ENCODE data around the gene PSRC1. TPM values are rescaled to one million over a fixed set of nuclear protein-coding genes. Genes with fewer than 3 reads are reported as not detected.

Gene PSRC1
- polyA plus RNA-seq, 1 of the 3 experiments (the other 2 are of a cell fraction) = 19.4 TPM

DNA sequence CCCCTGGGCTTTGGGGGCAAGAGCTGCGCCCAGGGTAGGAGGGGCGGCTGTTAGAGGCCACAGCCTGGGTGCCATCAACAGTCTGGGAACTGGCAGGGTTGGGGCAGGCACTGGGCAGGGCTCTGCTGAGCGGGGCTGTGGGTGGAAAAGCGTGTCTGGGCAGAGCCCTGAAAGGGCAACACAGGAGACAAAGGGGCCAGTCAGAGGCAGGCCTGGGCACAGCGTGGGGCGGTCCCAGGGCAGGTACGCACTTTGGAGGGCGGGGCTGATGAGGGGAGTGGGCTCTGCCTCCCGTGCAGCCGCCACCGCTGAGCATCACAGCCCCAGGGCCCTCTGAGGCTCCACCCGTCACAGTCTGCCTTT is 19.7 kb downstream of the PSRC1 start:
- no peaks in the 10 kb centered on the region for H3K79me2 ChIP-seq (ENCODE audit: insufficient read depth)
- no peaks in the 10 kb centered on the region for H3F3A ChIP-seq (replicated peaks; ENCODE audit: insufficient read depth)
- peaks cover 0 to 22% of the 10 kb centered on the region in 2 experiments; a peak in 2 of 4 replicates for H3K4me1 ChIP-seq (ENCODE audit: control insufficient read depth in 1 of 2, insufficient read depth in 2 of 2, low read depth in 1 of 2, low read length in 1 of 2)
- H3K4me2 ChIP-seq = no peak overlapping the region
- H3K4me3 ChIP-seq (ENCODE audit: low read depth in 2 of 2, low read length in 1 of 2) = no peak overlapping the region
- no peak overlapping the region for H2AFZ ChIP-seq (ENCODE audit: low read depth)
- H3K9ac ChIP-seq = no peak overlapping the region
- no peaks in the 10 kb centered on the region for H3K9me2 ChIP-seq
- TF ChIP-seq RCOR1 (IDR thresholded peaks at IDR 0.05; ENCODE audit: low read length) (no peak), FOXJ3 (CRISPR knock-in tag; IDR thresholded peaks at IDR 0.05) (peak; percentile 5; the same call in 1 of the 2 replicates)
- H3K9me3 ChIP-seq = no peaks in the 10 kb centered on the region
- ChIA-PET POLR2A (interaction anchor here (1.0 kb wide), 1 partner anchor 163 kb away, joined by 4 read pairs; no protein-coding TSS in a partner anchor), CTCF (interaction anchor here (0.8 to 3.7 kb wide), 16 partner anchors 9 to 269 kb away, joined by 3 to 61 read pairs (median 7); partner anchors contain the start of genes PSMA5, SARS1 and SORT1)
- no peak for DNase-seq
- 92% methylated on average over 10 of the region's 12 CpGs for whole genome bisulfite sequencing (ENCODE audit: low lambda C conversion rate)
- H3K27me3 ChIP-seq (ENCODE audit: insufficient read depth) = no peaks in the 10 kb centered on the region
- H4K20me1 ChIP-seq (ENCODE audit: insufficient read depth) = no peaks in the 10 kb centered on the region
- H3K27ac ChIP-seq (ENCODE audit: low read depth in 2 of 2, low read length in 1 of 2) = peak overlapping the region in 1 of 2 experiments; percentile 0; a peak in 1 of 4 replicates
- peaks cover 0 to 5% of the 10 kb centered on the region in 2 experiments for H3K36me3 ChIP-seq (replicated peaks in 1 of 2; ENCODE audit: control insufficient read depth in 1 of 2, insufficient read depth in 2 of 2, low read length in 1 of 2)

- H3K36me3 ChIP-seq (replicated peaks in 1 of 2; ENCODE audit: control insufficient read depth in 1 of 2, insufficient read depth in 2 of 2, low read length in 1 of 2) = peaks cover 0 to 5% of the 10 kb centered on the region in 2 experiments
- no peak overlapping the region for H3K9ac ChIP-seq
- no peak overlapping the region; a peak in 1 of 4 replicates for H3K27ac ChIP-seq (ENCODE audit: low read depth in 2 of 2, low read length in 1 of 2)
- H4K20me1 ChIP-seq (ENCODE audit: insufficient read depth) = no peaks in the 10 kb centered on the region
- no peaks in the 10 kb centered on the region for H3K27me3 ChIP-seq (ENCODE audit: insufficient read depth)
- H3K79me2 ChIP-seq (ENCODE audit: insufficient read depth) = no peaks in the 10 kb centered on the region
- no peak overlapping the region for H3K4me2 ChIP-seq
- H2AFZ ChIP-seq (ENCODE audit: low read depth) = no peak overlapping the region
- WGBS (ENCODE audit: low lambda C conversion rate) = 94% methylated on average over 13 of the region's 22 CpGs
- TF ChIP-seq CHD2 (IDR thresholded peaks at IDR 0.05; ENCODE audit: low read length, partially characterized antibody) (no peak), MXI1 (IDR thresholded peaks at IDR 0.05; ENCODE audit: low read depth, low read length) (no peak), ZBTB33 (IDR thresholded peaks at IDR 0.05; ENCODE audit: borderline replicate concordance, low read depth) (no peak), TAF1 (IDR thresholded peaks at IDR 0.05; ENCODE audit: borderline replicate concordance, low read depth, low read length) (no peak), YY1 (IDR thresholded peaks at IDR 0.05; ENCODE audit: low read depth) (no peak), NRF1 (IDR thresholded peaks at IDR 0.05; ENCODE audit: low read depth, low read length) (no peak), MAX (IDR thresholded peaks at IDR 0.05; ENCODE audit: low read depth) (no peak), RXRA (IDR thresholded peaks at IDR 0.05; ENCODE audit: borderline replicate concordance, low read depth) (no peak), RFX5 (IDR thresholded peaks at IDR 0.05; ENCODE audit: low read length) (no peak), ELF1 (IDR thresholded peaks at IDR 0.05) (no peak), POLR2AphosphoS5 (IDR thresholded peaks at IDR 0.05; ENCODE audit: low read depth, low read length) (no peak), FOXJ3 (CRISPR knock-in tag; IDR thresholded peaks at IDR 0.05) (no peak), FOXM1 (IDR thresholded peaks at IDR 0.05; ENCODE audit: low read depth) (no peak), FOSL2 (IDR thresholded peaks at IDR 0.05; ENCODE audit: borderline replicate concordance, low read depth) (no peak), RAD21 (IDR thresholded peaks at IDR 0.05; ENCODE audit: low read length) (no peak), CTCF (IDR thresholded peaks at IDR 0.05) (no peak), SMC3 (IDR thresholded peaks at IDR 0.05; ENCODE audit: low read depth, low read length) (no peak)
- TF ChIP-seq, protein P1, sequence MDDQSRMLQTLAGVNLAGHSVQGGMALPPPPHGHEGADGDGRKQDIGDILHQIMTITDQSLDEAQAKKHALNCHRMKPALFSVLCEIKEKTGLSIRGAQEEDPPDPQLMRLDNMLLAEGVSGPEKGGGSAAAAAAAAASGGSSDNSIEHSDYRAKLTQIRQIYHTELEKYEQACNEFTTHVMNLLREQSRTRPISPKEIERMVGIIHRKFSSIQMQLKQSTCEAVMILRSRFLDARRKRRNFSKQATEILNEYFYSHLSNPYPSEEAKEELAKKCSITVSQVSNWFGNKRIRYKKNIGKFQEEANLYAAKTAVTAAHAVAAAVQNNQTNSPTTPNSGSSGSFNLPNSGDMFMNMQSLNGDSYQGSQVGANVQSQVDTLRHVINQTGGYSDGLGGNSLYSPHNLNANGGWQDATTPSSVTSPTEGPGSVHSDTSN (IDR thresholded peaks at IDR 0.05) = no peak
- POLR2A ChIA-PET = no interaction called here
- no peak for DNase-seq
- H3K9me2 ChIP-seq = no peaks in the 10 kb centered on the region
- H3F3A ChIP-seq (replicated peaks; ENCODE audit: insufficient read depth) = no peaks in the 10 kb centered on the region
- peaks cover 0 to 22% of the 10 kb centered on the region in 2 experiments; a peak in 2 of 4 replicates for H3K4me1 ChIP-seq (ENCODE audit: control insufficient read depth in 1 of 2, insufficient read depth in 2 of 2, low read depth in 1 of 2, low read length in 1 of 2)
- CTCF ChIA-PET = interaction anchor here (0.7 to 3.7 kb wide), 11 partner anchors 8 to 270 kb away, joined by 3 to 61 read pairs (median 8); partner anchors contain the start of genes PSMA5 and SORT1
- no peak overlapping the region for H3K4me3 ChIP-seq (ENCODE audit: low read depth in 2 of 2, low read length in 1 of 2)
- H3K9me3 ChIP-seq = no peaks in the 10 kb centered on the region
These were observed 20.5 kb downstream of the PSRC1 start for GRCh38 chr1:109262231-109263055.

Measured in SK-N-SH (cell line).